ENCODE data around the gene DYNC1LI1. TPM values are rescaled to one million over a fixed set of nuclear protein-coding genes. Genes with fewer than 3 reads are reported as not detected.

The DYNC1LI1 gene
- total RNA-seq, 1 donor from 2014 or later = 25.3 TPM

- TF ChIP-seq POLR2AphosphoS5 (IDR thresholded peaks at IDR 0.05; ENCODE audit: insufficient read depth in 1 of 2, low read depth in 1 of 2) (no peak), POLR2A (IDR thresholded peaks at IDR 0.05) (no peak), CTCF (IDR thresholded peaks at IDR 0.05) (no peak)
- H3K9me3 ChIP-seq = no peaks in the 10 kb centered on the region
- H3K27me3 ChIP-seq = no peaks in the 10 kb centered on the region
- H3K4me3 ChIP-seq = no peak overlapping the region
- DNase-seq (ENCODE audit: extremely low spot score in 2 of 2) = no peak
- peaks cover 54% of the 10 kb centered on the region for H3K4me1 ChIP-seq
- intact Hi-C loops (cut with DNase I) = no loop called here
- H3K36me3 ChIP-seq = peaks cover 0 to 4% of the 10 kb centered on the region in 2 donors
- no peak overlapping the region for H3K27ac ChIP-seq
These were observed 75.0 kb downstream of the DYNC1LI1 start for GRCh38 chr3:32495609-32496008.

GRCh38 chr3:32495085-32495484 lies 75.6 kb downstream of the DYNC1LI1 start:
- DNase-seq (ENCODE audit: extremely low spot score in 2 of 2) = no peak

GRCh38 chr3:32493437-32494414 lies 76.9 kb downstream of the DYNC1LI1 start:
- no peak overlapping the region for H3K27ac ChIP-seq
- intact Hi-C loops (cut with DNase I) = no loop called here
- H3K4me1 ChIP-seq = peaks cover 46% of the 10 kb centered on the region

More at GRCh38 chr3:32495085-32495484, 75.6 kb downstream of the DYNC1LI1 start:
- intact Hi-C loops (cut with DNase I) = no loop called here
- H3K4me3 ChIP-seq = no peak overlapping the region
- H3K27ac ChIP-seq = no peak overlapping the region
- peaks cover 0 to 4% of the 10 kb centered on the region in 2 donors for H3K36me3 ChIP-seq
- TF ChIP-seq POLR2AphosphoS5 (IDR thresholded peaks at IDR 0.05; ENCODE audit: insufficient read depth in 1 of 2, low read depth in 1 of 2) (no peak), CTCF (IDR thresholded peaks at IDR 0.05) (no peak), POLR2A (IDR thresholded peaks at IDR 0.05) (no peak)
- peaks cover 48% of the 10 kb centered on the region for H3K4me1 ChIP-seq
- no peaks in the 10 kb centered on the region for H3K9me3 ChIP-seq
- H3K27me3 ChIP-seq = no peaks in the 10 kb centered on the region

GRCh38 chr3:32492684-32493436 lies 77.8 kb downstream of the DYNC1LI1 start:
- intact Hi-C loops (cut with DNase I) = no loop called here
- H3K4me1 ChIP-seq = peaks cover 46% of the 10 kb centered on the region
- TF ChIP-seq POLR2A (IDR thresholded peaks at IDR 0.05) (no peak), CTCF (IDR thresholded peaks at IDR 0.05) (no peak), POLR2AphosphoS5 (IDR thresholded peaks at IDR 0.05; ENCODE audit: insufficient read depth in 1 of 2, low read depth in 1 of 2) (no peak)

More at GRCh38 chr3:32493437-32494414, 76.9 kb downstream of the DYNC1LI1 start:
- Histone ChIP-seq H3K36me3 (peaks cover 0 to 4% of the 10 kb centered on the region in 2 donors), H3K9me3 (no peaks in the 10 kb centered on the region), H3K4me3 (no peak overlapping the region), H3K27me3 (no peaks in the 10 kb centered on the region)
- DNase-seq (ENCODE audit: extremely low spot score in 2 of 2) = no peak
- no peak for TF ChIP-seq POLR2A (IDR thresholded peaks at IDR 0.05)
- TF ChIP-seq POLR2AphosphoS5 (IDR thresholded peaks at IDR 0.05; ENCODE audit: insufficient read depth in 1 of 2, low read depth in 1 of 2) = no peak

GRCh38 chr3:32488474-32489008 lies 82.1 kb downstream of the DYNC1LI1 start:
- intact Hi-C loops (cut with DNase I) = no loop called here
- H3K4me3 ChIP-seq = no peak overlapping the region
- no peak overlapping the region for H3K27ac ChIP-seq
- H3K36me3 ChIP-seq = peaks cover 0 to 12% of the 10 kb centered on the region in 2 donors
- H3K27me3 ChIP-seq = no peaks in the 10 kb centered on the region
- TF ChIP-seq CTCF (IDR thresholded peaks at IDR 0.05) (no peak), POLR2AphosphoS5 (IDR thresholded peaks at IDR 0.05; ENCODE audit: insufficient read depth in 1 of 2, low read depth in 1 of 2) (no peak), POLR2A (IDR thresholded peaks at IDR 0.05) (no peak)
- peaks cover 17% of the 10 kb centered on the region for H3K4me1 ChIP-seq
- H3K9me3 ChIP-seq = no peaks in the 10 kb centered on the region
- DNase-seq (ENCODE audit: extremely low spot score in 2 of 2) = no peak

More at GRCh38 chr3:32492684-32493436, 77.8 kb downstream of the DYNC1LI1 start:
- no peak for DNase-seq (ENCODE audit: extremely low spot score in 2 of 2)
- no peaks in the 10 kb centered on the region for H3K27me3 ChIP-seq
- H3K36me3 ChIP-seq = peaks cover 0 to 4% of the 10 kb centered on the region in 2 donors
- no peak overlapping the region for H3K27ac ChIP-seq
- H3K9me3 ChIP-seq = no peaks in the 10 kb centered on the region
- no peak overlapping the region for H3K4me3 ChIP-seq
